ENCODE results near the gene TRAF1. TPM values are rescaled to one million over a fixed set of nuclear protein-coding genes. Genes with fewer than 3 reads are reported as not detected.

TRAF1 gene
- total and polyA plus RNA-seq, 3 donors from 2014 or later = 3.9 to 8.6 (median 6.5) TPM

DNA sequence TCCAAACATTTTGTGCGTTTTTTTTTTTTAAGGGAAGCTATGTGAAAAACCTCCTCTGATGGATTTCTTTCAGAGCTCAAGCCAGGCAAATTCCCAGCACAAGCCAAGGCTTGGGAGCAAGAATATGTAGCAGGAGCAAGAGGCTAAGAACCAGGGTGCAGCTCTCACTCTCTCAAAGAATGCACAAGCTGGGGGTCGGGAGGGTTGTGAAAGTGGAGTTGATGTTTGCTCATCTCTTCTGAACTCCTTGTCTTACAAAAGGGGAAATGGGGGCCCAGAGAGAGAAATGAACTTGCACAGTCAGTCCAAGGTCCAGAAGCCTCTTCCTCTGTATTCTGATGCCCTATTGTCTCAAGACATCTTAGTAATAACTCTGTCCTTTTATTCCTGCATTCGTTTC is 7.7 kb upstream of the TRAF1 start:
- Histone ChIP-seq H3K36me3 (ENCODE audit: low read depth, missing control alignments) (no peaks in the 10 kb centered on the region), H3K4me3 (no peak overlapping the region), H3K9me3 (no peaks in the 10 kb centered on the region), H3K27me3 (no peaks in the 10 kb centered on the region), H3K4me1 (peaks cover 50% of the 10 kb centered on the region), H3K27ac (peak overlapping the region; percentile 22 to 92)
- DNase-seq = no peak
- WGBS, 2 donors = 43 to 50% methylated on average over 3 of the region's 3 CpGs
- TF ChIP-seq POLR2A (IDR thresholded peaks at IDR 0.05) = no peak
- TF ChIP-seq, protein P1, sequence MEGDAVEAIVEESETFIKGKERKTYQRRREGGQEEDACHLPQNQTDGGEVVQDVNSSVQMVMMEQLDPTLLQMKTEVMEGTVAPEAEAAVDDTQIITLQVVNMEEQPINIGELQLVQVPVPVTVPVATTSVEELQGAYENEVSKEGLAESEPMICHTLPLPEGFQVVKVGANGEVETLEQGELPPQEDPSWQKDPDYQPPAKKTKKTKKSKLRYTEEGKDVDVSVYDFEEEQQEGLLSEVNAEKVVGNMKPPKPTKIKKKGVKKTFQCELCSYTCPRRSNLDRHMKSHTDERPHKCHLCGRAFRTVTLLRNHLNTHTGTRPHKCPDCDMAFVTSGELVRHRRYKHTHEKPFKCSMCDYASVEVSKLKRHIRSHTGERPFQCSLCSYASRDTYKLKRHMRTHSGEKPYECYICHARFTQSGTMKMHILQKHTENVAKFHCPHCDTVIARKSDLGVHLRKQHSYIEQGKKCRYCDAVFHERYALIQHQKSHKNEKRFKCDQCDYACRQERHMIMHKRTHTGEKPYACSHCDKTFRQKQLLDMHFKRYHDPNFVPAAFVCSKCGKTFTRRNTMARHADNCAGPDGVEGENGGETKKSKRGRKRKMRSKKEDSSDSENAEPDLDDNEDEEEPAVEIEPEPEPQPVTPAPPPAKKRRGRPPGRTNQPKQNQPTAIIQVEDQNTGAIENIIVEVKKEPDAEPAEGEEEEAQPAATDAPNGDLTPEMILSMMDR (IDR thresholded peaks at IDR 0.05) = no peak
- intact Hi-C loops (cut with DNase I; ENCODE audit: low total_unique reads) = no loop called here

DNA sequence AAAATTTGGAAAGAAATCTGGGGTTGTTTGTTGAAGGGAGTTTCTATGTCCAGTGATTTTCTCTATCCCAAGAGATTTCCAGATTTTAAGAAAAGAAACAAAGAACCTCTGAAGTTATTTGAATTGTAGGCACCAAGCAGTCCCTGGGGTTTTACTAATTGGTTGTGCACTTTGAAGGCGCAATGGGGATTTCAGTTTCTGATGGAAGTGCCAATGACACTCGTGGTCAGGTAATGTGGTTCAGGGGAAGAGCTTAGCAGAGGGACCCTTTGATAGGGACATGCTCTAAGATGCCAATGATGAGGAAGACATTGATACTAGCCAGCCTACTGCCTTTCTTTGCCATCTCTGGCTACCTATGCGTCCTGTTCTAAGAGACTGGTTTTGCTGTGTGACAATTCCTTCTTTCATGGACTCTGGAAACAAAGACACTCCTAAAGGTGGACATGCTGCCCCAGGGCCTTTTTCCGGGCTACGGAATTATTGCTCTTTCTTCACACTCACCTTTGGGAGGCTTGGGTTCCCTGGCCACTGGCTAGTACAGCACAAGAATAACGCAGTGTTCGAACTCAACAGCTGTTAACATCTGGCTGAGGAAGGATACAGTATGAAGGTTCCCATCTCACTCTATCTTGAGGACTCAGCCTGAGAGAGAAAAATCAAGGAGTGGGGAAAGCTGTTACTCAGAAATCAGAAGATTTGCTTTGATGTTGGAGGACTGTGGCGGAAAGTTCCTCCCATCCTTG is 6.9 kb upstream of the TRAF1 start:
- Histone ChIP-seq H3K36me3 (ENCODE audit: low read depth, missing control alignments) (no peaks in the 10 kb centered on the region), H3K4me3 (no peak overlapping the region), H3K4me1 (peaks cover 50% of the 10 kb centered on the region), H3K9me3 (no peaks in the 10 kb centered on the region), H3K27me3 (no peaks in the 10 kb centered on the region), H3K27ac (peak overlapping the region; percentile 22 to 92)
- 73 to 81% methylated on average over 8 of the region's 8 CpGs for WGBS, 2 donors
- TF ChIP-seq, protein P1 (IDR thresholded peaks at IDR 0.05) = no peak
- no peak for TF ChIP-seq POLR2A (IDR thresholded peaks at IDR 0.05)
- no peak for DNase-seq
- intact Hi-C loops (cut with DNase I; ENCODE audit: low total_unique reads) = no loop called here

DNA sequence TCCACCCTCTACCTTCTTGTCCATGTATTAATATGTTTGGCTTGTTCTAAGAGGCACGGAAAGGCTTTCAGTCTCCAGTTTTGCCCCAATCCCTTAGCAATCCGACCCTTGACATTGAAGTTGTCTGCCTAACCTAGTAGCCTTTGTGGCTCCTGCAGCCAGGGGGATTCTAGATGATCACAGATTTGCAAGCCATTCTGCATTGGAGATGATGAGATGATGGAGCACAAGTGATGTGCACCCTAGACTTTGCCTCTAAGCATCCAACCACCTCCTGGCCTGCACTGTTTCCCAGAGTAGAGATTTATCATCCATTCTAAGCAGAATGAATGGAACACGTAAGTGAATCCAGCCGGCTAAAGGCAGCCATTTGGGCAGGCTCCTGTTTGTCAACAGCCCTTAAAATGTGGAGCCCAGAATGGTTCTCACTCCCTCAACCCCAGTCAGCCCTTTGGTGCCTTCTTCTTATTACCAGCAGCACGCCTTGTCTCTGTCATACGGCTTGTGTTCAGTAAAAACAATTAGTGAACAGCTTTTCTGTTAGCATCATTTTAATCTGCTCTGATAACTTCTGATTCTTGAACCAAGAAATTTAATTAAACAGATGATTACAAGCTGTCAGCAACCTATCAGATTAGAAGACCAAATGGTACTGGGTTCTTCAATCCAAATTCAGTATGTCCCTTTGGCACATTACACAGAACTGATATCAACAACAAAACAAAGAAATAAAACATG is 5.7 kb upstream of the TRAF1 start:
- Histone ChIP-seq H3K4me1 (peaks cover 47% of the 10 kb centered on the region), H3K27ac (peak overlapping the region; percentile 5 to 83), H3K27me3 (no peaks in the 10 kb centered on the region), H3K36me3 (ENCODE audit: low read depth, missing control alignments) (no peaks in the 10 kb centered on the region), H3K9me3 (no peaks in the 10 kb centered on the region), H3K4me3 (no peak overlapping the region)
- no peak for TF ChIP-seq POLR2A (IDR thresholded peaks at IDR 0.05)
- TF ChIP-seq, protein P1 (IDR thresholded peaks at IDR 0.05) = no peak
- intact Hi-C loops (cut with DNase I; ENCODE audit: low total_unique reads) = no loop called here
- no peak for DNase-seq
- WGBS, 2 donors = 63 to 72% methylated on average over 6 of the region's 6 CpGs

DNA sequence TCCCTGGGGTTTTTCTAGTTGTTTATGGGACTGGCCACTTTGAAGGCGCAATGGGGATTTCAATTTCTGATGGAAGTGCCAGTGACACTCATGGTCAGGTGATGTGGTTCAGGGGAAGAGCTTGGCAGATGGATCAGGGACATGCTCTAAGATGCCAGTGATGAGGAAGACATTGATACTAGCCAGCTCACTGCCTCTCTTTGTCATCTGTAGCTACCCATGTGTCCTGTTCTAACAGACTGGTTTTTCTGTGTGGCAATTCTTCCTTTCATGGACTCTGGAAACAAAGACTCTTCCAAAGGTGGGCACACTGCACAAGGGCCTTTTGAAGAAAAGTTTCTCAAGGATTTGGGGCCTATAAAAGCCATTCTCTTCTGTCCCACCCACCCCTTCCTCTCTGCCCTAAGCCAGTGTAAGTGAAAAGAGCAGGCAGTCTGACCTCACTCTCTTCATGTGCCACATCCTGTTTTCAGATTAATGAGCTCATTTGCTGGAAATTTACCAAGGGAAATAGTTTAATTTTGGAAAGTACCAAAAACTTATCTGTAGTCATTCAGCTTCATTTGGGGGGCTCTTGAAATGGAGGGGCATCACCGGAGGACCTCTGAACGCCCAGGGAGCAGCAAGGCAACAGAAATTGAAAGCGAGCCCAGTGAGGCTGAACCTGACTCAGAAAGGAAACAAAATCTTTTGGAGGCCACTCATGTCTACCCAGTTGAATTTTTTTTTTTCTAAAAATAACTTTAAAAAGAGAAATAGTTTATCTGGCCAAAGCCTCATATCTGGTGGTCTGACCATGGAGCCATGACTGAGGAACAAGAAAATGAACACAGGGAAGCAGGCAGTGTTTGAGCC is 4.9 kb upstream of the TRAF1 start:
- peaks cover 43% of the 10 kb centered on the region for H3K4me1 ChIP-seq
- no peak for DNase-seq
- no peaks in the 10 kb centered on the region for H3K27me3 ChIP-seq
- TF ChIP-seq, protein P1 (IDR thresholded peaks at IDR 0.05) = no peak
- TF ChIP-seq POLR2A (IDR thresholded peaks at IDR 0.05) = no peak
- no peaks in the 10 kb centered on the region for H3K9me3 ChIP-seq
- H3K27ac ChIP-seq = peak overlapping the region; percentile 5 to 83
- intact Hi-C loops (cut with DNase I; ENCODE audit: low total_unique reads) = no loop called here
- H3K4me3 ChIP-seq = no peak overlapping the region
- 46 to 58% methylated on average over 4 of the region's 4 CpGs for WGBS, 2 donors
- H3K36me3 ChIP-seq (ENCODE audit: low read depth, missing control alignments) = no peaks in the 10 kb centered on the region

Data from testis (tissue), 3 donors.